H9 (cell line): ENCODE data around the gene PNMA6F. TPM values are rescaled to one million over a fixed set of nuclear protein-coding genes. Genes with fewer than 3 reads are reported as not detected.
"Not testable (repeated sequence)": the region's sequence is repeated elsewhere in the genome, so short reads cannot be mapped to it uniquely, and the experiment has no call there.

ENCODE experiments used
- DNase-seq: peaks from one replicate; pipeline ENCODE4 v3.0.0-alpha.2; 2017
- H2AFZ ChIP-seq: one replicate; pipeline ENCODE4 v1.6.1; 2013; ENCODE audit warnings: mild to moderate bottlenecking, low read length, control low read depth, moderate library complexity
- H2AK5ac ChIP-seq: 2 replicates; pipeline ENCODE4 v1.6.1; 2013; ENCODE audit warnings: low read length, control low read depth, mixed read lengths; ENCODE audit not compliant: insufficient read length
- H2BK120ac ChIP-seq: one replicate; pipeline ENCODE4 v1.6.1; 2013; ENCODE audit warnings: low read depth, mild to moderate bottlenecking, low read length, control low read depth, inconsistent platforms; ENCODE audit not compliant: poor library complexity, severe bottlenecking
- H2BK12ac ChIP-seq: 2 replicates; pipeline ENCODE4 v1.6.1; 2013; ENCODE audit warnings: low read length, control low read depth, mixed read lengths, low read depth; ENCODE audit not compliant: insufficient read length
- H2BK15ac ChIP-seq: 2 replicates; pipeline ENCODE4 v1.6.1; 2013; ENCODE audit warnings: low read depth, low read length, control low read depth
- H2BK20ac ChIP-seq: one replicate; pipeline ENCODE4 v1.6.1; 2013; ENCODE audit warnings: low read depth, mild to moderate bottlenecking, low read length, control low read depth, inconsistent platforms; ENCODE audit not compliant: poor library complexity, severe bottlenecking
- H2BK5ac ChIP-seq: 2 replicates; pipeline ENCODE4 v1.6.1; 2013; ENCODE audit warnings: low read length, control low read depth, mixed read lengths; ENCODE audit not compliant: insufficient read length
- H3K14ac ChIP-seq: 2 replicates; pipeline ENCODE4 v1.6.1; 2013; ENCODE audit warnings: low read length, control low read depth; ENCODE audit not compliant: insufficient read depth
- H3K18ac ChIP-seq: 2 replicates; pipeline ENCODE4 v1.6.1; 2013; ENCODE audit warnings: low read depth, mild to moderate bottlenecking, mixed read lengths, low read length, control low read depth; ENCODE audit not compliant: insufficient read length
- H3K23ac ChIP-seq: 2 replicates; pipeline ENCODE4 v1.6.1; 2013; ENCODE audit warnings: low read length, control low read depth, mixed read lengths, low read depth; ENCODE audit not compliant: insufficient read length
- H3K23me2 ChIP-seq: 2 replicates; pipeline ENCODE4 v1.6.1; 2013; ENCODE audit warnings: low read depth, mild to moderate bottlenecking, mixed read lengths, low read length, control low read depth; ENCODE audit not compliant: insufficient read length, poor library complexity, severe bottlenecking
- H3K27ac ChIP-seq: 2 replicates; pipeline ENCODE4 v1.5.1; 2013; ENCODE audit warnings: low read length, control low read depth, mixed read lengths, low read depth; ENCODE audit not compliant: insufficient read length
- H3K27me3 ChIP-seq: 2 replicates; pipeline ENCODE4 v1.6.1; 2013; ENCODE audit warnings: low read length, control low read depth, inconsistent platforms; ENCODE audit not compliant: insufficient read depth
- H3K4ac ChIP-seq: 2 replicates; pipeline ENCODE4 v1.6.1; 2013; ENCODE audit warnings: low read depth, mild to moderate bottlenecking, control low read depth, inconsistent platforms, low read length, moderate library complexity
- H3K4me1 ChIP-seq: 2 replicates; pipeline ENCODE4 v1.6.1; 2013; ENCODE audit warnings: low read length, control low read depth, inconsistent platforms; ENCODE audit not compliant: insufficient read depth
- H3K4me2 ChIP-seq: 2 replicates; pipeline ENCODE4 v1.6.1; 2013; ENCODE audit warnings: low read length, control low read depth, mixed read lengths; ENCODE audit not compliant: insufficient read length, insufficient read depth
- H3K56ac ChIP-seq: 2 replicates; pipeline ENCODE4 v1.6.1; 2013; ENCODE audit warnings: low read depth, mild to moderate bottlenecking, mixed read lengths, low read length, control low read depth; ENCODE audit not compliant: insufficient read length
- H3K79me1 ChIP-seq: 2 replicates; pipeline ENCODE4 v1.6.1; 2013; ENCODE audit warnings: low read depth, mild to moderate bottlenecking, moderate library complexity, low read length, control low read depth, inconsistent platforms; ENCODE audit not compliant: insufficient read depth, poor library complexity, severe bottlenecking
- H3K79me2 ChIP-seq: 2 replicates; pipeline ENCODE4 v1.6.1; 2013; ENCODE audit warnings: low read length, control low read depth, inconsistent platforms; ENCODE audit not compliant: insufficient read depth
- H3K9ac ChIP-seq: 2 replicates; pipeline ENCODE4 v1.6.1; 2013; ENCODE audit warnings: low read length, control low read depth, mixed read lengths; ENCODE audit not compliant: insufficient read length; ENCODE audit errors: extremely low read depth
- H3K9me3 ChIP-seq: one replicate; pipeline ENCODE4 v1.6.1; 2013; ENCODE audit warnings: low read depth, low read length, inconsistent platforms; ENCODE audit not compliant: control insufficient read depth
- H3T11ph ChIP-seq: one replicate; pipeline ENCODE4 v1.6.1; 2013; ENCODE audit warnings: mild to moderate bottlenecking, low read length, control low read depth, inconsistent platforms
- H4K20me1 ChIP-seq: one replicate; pipeline ENCODE4 v1.6.1; 2013; ENCODE audit not compliant: control insufficient read depth, insufficient read length, insufficient read depth
- H4K5ac ChIP-seq: 2 replicates; pipeline ENCODE4 v1.6.1; 2013; ENCODE audit warnings: low read depth, mild to moderate bottlenecking, mixed read lengths, low read length, control low read depth; ENCODE audit not compliant: insufficient read length
- H4K8ac ChIP-seq: replicated peaks from 2 replicates; pipeline ENCODE4 v1.6.1; 2013; ENCODE audit warnings: low read length, control low read depth, mixed read lengths, low read depth; ENCODE audit not compliant: insufficient read length
- H4K91ac ChIP-seq: 2 replicates; pipeline ENCODE4 v1.6.1; 2013; ENCODE audit warnings: low read depth, mild to moderate bottlenecking, moderate library complexity, mixed read lengths, low read length, control low read depth; ENCODE audit not compliant: insufficient read length
- H3K27ac Mint-ChIP-seq, 3 experiments: 2 replicates in 2 of 3; 3 replicates in 1 of 3; pipeline ENCODE4 v1.8.0; 2020 to 2021; ENCODE audit warnings: mixed read lengths in 3 of 3, mild to moderate bottlenecking in 1 of 3, moderate library complexity in 1 of 3
- H3K27me3 Mint-ChIP-seq: 2 replicates; pipeline ENCODE4 v1.8.0; 2021; ENCODE audit warnings: low read depth, mild to moderate bottlenecking, moderate library complexity, mixed read lengths
- H3K36me3 Mint-ChIP-seq, 3 experiments: 2 replicates in 2 of 3; 3 replicates in 1 of 3; pipeline ENCODE4 v1.8.0; 2020 to 2021; ENCODE audit warnings: low read depth in 3 of 3, mixed read lengths in 3 of 3; ENCODE audit not compliant: insufficient read depth in 1 of 3
- H3K4me1 Mint-ChIP-seq, 2 experiments: 2 replicates each; pipeline ENCODE4 v1.8.0; 2020; ENCODE audit warnings: mixed read lengths in 2 of 2
- H3K4me3 Mint-ChIP-seq, 2 experiments: 2 replicates in 1 of 2; 3 replicates in 1 of 2; pipeline ENCODE4 v1.8.0; 2020 to 2021; ENCODE audit warnings: mild to moderate bottlenecking in 2 of 2, mixed read lengths in 2 of 2, moderate library complexity in 1 of 2
- H3K9me3 Mint-ChIP-seq, 2 experiments: 2 replicates in 1 of 2; 3 replicates in 1 of 2; pipeline ENCODE4 v1.8.0; 2020; ENCODE audit warnings: mild to moderate bottlenecking in 2 of 2, mixed read lengths in 2 of 2, moderate library complexity in 1 of 2
- WGBS: extraction: QIAGEN DNeasy Blood & Tissue Kit; methylation state at CpG from one replicate; pipeline ENCODE4 v1.1.7; 2013; ENCODE audit warnings: missing lambda C conversion rate, low lambda C conversion rate, mixed read lengths; ENCODE audit not compliant: insufficient read length; ENCODE audit errors: extremely low coverage; 5-methylcytosine and 5-hydroxymethylcytosine counted together
- total RNA-seq: library from RNA; stranded (reverse); gene quantifications from 2 replicates; pipeline ENCODE4 v1.2.1, GENCODE V29; 2021

Gene PNMA6F
- total RNA-seq, 1 experiment from 2014 or later, result not detected

DNA sequence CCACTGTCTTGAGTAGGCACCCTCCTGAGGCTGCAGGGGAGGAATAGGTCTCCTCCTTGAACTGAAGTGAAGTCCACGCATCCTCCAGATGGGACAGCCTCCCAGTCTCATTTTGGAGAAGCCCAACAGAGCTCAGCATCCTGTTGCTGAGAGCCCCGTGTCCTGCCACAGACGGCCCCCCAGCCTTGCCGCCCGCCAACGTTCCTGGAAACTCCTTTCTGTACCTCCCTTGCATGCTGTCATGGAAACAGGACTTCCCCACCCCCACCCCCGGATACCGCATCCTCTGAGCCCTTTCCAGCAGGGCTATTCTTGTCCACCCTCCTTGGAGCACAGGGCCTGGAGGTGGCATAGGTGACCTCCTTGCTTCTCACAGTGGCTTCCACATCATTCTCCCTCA lies 37.6 kb downstream of the PNMA6F start:
- not testable (repeated sequence) for H2BK120ac ChIP-seq, H4K20me1 ChIP-seq, H4K91ac ChIP-seq, H3K56ac ChIP-seq, H3K4me1 Mint-ChIP-seq, H3K27me3 ChIP-seq, H3K27me3 Mint-ChIP-seq, H3K27ac ChIP-seq, H2BK15ac ChIP-seq, H3K4ac ChIP-seq, H4K5ac ChIP-seq, H3K9me3 ChIP-seq, H3K18ac ChIP-seq, H3K9me3 Mint-ChIP-seq, H4K8ac ChIP-seq, H3K9ac ChIP-seq, DNase-seq, H2AFZ ChIP-seq, H2AK5ac ChIP-seq, H3K36me3 Mint-ChIP-seq, H3K27ac Mint-ChIP-seq, H3K4me3 Mint-ChIP-seq, H3K4me2 ChIP-seq, H3K79me2 ChIP-seq, H2BK12ac ChIP-seq, H3K23ac ChIP-seq, H3T11ph ChIP-seq, H3K79me1 ChIP-seq, H3K4me1 ChIP-seq, H2BK20ac ChIP-seq, H2BK5ac ChIP-seq, H3K14ac ChIP-seq, H3K23me2 ChIP-seq
- WGBS, result no CpG with 5 or more reads among the region's 8 CpGs

DNA sequence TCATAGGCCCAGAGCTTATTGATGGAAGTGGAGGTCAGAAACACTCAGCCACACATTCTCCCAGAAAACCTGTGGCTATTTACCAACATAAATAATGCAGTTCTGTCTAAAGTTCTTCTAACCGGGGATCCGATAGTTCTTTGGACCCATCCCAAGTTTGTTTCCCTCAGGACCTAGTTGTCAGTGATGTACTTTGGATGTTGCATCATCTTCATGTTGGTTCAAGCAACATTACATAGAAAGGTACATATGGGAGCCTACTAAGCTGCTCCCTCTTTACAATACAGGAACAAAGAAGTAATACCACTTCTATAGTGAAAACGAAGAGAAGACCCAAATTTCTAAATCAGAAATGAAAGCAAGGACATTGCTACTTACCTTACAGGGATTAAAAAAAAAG lies 39.8 kb downstream of the PNMA6F start:
- not testable (repeated sequence) for H3K79me1 ChIP-seq, H3K27me3 Mint-ChIP-seq

More for the DNA sequence above, 39.8 kb downstream of the PNMA6F start:
- H3K18ac ChIP-seq, H2AFZ ChIP-seq, H3K4me1 ChIP-seq, H3K27me3 ChIP-seq, DNase-seq, H4K5ac ChIP-seq, H2BK15ac ChIP-seq, H3K9ac ChIP-seq, H3K4me2 ChIP-seq, H3K4me1 Mint-ChIP-seq, H3K23me2 ChIP-seq, H2BK5ac ChIP-seq, H3K14ac ChIP-seq, H4K91ac ChIP-seq, H3K27ac ChIP-seq, H3K36me3 Mint-ChIP-seq, H4K20me1 ChIP-seq, H2BK20ac ChIP-seq, H2BK120ac ChIP-seq, H2AK5ac ChIP-seq, H3K4ac ChIP-seq, H2BK12ac ChIP-seq, H3K4me3 Mint-ChIP-seq, H3K9me3 Mint-ChIP-seq, H3K9me3 ChIP-seq, H3K27ac Mint-ChIP-seq, H3K56ac ChIP-seq, H3K23ac ChIP-seq, H3T11ph ChIP-seq, H3K79me2 ChIP-seq, H4K8ac ChIP-seq: not testable (repeated sequence)
- no CpG with 5 or more reads among the region's 3 CpGs for whole genome bisulfite sequencing
